GM21737 (cell line): ENCODE results near the gene GRIK4.
"Not testable (repeated sequence)": the region's sequence is repeated elsewhere in the genome, so short reads cannot be mapped to it uniquely, and the experiment has no call there.

Experiments
- ATAC-seq: cut with Tn5 transposase; IDR thresholded peaks from one replicate; pipeline ENCODE4 v1.9.1; 2021; ENCODE audit warnings: mild to moderate bottlenecking, moderate library complexity; ENCODE audit not compliant: unreplicated experiment

Gene GRIK4

DNA sequence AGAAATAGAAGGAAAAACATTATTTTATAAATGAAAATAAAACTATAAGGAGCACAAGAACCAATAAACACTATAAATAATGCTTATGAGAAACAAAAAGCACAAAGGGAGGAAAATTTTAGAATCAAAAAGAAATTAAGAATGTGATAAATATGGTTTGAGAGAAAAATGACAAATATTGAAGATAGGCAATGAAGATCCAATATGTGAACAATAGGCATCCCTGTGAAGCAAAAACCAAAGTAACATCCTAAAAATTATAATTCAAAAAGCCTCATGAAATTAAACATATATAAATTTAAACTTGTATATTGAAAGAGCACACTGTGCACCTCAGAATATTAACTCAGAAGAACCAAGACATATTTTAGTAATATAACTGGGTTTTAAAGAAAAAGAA, 216.2 kb downstream of the GRIK4 start:
- no peak for ATAC-seq

GRCh38 chr11:120735035-120735434, 223.5 kb downstream of the GRIK4 start:
- ATAC-seq, result no peak

DNA sequence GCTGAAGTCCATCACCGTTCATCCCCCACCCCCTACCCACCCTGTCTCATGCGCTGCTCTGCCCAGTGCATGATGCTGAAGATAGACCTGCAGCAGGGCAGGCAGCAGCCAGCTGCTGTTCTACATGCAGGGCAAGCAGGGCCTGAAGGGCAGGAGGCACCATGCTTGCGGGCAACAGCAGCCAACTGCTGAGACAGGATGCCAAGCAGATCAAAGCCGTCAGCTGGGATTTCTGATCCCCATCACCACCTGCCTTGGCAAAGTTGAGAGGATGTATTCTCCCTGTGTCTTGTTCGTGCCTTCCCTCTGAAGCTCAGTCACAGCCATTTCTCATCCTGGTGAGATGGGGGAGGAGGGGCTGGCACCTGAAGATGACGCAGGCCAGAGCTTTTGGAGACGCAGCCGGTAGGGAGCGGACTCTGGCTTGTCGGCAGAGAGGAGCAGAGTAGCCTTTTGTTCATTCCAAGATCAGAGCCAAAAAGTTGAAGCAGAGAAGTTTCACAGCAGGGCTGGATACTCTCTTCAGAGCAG, 227.0 kb downstream of the GRIK4 start:
- no peak for ATAC-seq

- no peak for ATAC-seq
Observed at GRCh38 chr11:120739780-120740179, 228.2 kb downstream of the GRIK4 start.

GRCh38 chr11:120740380-120740779, 228.8 kb downstream of the GRIK4 start:
- ATAC-seq, result no peak

DNA sequence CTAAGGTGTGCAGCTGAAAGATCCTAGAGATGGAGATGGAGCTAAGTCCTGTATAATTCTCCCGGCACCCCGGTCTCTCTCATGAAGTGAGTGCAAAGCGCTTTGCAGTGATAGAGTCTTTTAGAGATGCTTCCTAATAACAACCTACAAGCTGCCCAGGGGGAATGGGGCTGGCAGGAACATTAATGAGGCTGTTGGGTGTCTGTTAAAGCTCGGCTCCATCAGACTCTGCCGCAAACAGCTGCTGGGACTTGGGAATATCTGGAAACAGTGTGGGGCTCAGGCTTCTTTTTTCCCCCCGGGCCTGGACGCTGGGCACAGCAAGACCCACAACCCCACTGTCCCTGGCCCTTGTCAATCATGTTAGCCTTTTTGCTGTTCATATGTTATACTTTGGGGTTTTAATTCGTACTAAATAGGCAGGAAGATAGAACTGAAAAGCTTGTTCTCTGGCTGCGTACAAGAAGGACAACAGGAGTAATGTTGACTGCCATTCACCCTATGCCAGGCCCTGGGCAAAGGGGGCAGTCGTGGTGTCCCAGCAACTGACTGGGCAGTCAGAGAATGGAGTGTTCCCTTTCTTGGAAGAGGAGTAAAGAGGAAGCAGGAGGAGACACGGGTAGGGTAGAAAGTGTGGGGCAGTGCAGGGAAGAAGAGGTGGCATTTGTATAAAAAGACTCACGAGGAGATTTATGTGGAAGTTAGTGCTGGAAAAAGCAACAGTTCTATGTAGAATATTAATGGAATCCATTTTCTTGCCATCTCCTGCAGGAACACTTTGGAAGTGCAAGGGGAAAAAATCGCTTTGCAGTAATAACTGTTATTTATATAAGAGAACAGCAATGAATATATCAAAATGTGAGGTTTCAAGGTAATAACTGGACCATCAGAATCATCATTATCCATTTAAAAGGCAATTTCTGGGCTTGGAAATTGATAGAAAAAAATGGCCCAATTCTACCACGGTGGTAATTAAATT, 232.8 kb downstream of the GRIK4 start:
- no peak for ATAC-seq

- no peak for ATAC-seq
Observed at GRCh38 chr11:120746376-120746775, 234.8 kb downstream of the GRIK4 start.

- ATAC-seq, result no peak
Observed at GRCh38 chr11:120746836-120747609, 235.5 kb downstream of the GRIK4 start.

DNA sequence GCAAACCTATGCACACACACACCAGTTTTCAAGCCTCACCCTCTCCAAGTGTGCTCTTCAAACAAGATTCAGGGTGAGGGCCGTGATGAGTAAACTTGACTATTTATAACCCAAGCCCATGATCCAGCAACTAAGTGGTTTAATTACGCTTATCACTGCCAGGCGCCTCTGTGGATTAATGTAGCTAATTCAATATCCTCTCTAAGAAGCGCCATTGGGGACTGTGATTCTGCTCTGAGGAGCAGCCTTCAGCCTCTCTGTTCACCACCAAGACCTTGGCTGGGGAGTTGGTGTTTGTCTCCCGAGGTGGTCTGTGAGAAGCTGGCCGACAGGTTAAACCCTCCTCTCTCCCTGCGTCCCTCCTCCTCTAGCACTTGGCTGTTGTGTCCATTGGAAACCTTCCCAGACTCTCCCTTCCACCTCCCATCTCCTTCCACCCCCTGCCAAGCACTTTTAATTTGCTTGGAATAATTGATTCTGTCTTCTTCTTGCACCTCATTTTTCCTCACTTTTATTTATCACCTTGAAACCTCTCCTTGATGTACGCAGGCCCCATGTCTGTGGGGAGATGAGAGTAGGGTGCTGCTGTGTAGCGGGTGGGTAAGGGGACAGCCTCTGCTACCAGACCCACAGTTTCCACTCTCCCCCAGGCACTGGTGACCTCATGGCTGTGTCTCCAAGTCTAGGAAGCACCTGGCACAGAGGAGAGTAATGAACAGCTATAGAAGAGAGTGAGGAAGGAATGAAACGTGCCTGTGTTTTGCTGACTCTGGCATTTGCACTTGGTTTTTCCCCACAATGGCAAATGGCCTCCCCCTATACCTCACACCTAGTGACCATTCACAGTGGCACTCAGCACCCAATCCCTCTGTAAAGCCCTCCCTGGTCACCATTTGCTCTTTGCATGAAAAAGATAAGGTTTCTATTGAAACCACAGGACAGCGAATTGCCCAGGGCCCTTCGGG, 236.6 kb downstream of the GRIK4 start:
- no peak for ATAC-seq

- ATAC-seq, result no peak
Observed at GRCh38 chr11:120749395-120749794, 237.8 kb downstream of the GRIK4 start.

- ATAC-seq, result no peak
Observed at GRCh38 chr11:120750647-120751549, 239.3 kb downstream of the GRIK4 start.

DNA sequence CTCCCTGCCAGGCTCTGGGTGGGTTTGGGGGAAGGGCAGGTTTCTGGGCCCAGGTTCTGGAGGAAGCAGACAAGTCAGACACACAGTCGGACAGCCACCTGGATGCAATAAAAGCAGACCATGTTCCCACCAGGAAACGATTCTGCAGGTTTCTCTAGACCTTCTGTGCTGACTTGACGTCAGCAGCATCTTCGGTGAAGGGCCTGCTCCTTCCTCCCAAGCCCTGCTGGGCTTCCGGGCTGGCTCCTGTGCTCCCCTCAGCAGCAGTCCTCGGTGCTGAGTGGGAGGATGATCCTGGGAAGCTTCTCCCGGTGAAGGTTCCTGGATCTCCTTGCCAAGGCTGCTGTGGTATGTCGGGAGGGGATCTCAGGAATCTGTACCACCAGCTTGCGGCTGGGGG, 240.0 kb downstream of the GRIK4 start:
- ATAC-seq, result no peak

DNA sequence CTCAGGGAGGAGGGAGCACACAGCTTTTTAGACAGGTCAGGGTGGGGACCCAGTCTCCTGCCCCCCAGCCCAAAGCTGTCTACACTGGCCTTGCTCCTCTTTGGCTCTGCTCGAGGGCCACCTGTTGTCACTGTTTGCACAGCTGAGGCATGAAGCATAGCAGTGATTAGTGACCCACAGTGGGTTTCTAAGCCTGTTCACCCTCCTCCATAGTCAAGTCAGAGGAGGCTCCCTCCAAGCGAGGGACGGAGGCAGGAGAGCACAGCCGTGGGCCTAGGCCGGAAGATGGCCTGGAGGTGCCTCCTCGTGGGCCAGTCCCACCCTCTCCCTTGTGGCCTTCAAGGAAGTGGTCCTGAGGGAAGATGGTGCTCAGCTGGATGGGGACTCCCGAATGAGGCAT, 241.1 kb downstream of the GRIK4 start:
- ATAC-seq, result no peak

DNA sequence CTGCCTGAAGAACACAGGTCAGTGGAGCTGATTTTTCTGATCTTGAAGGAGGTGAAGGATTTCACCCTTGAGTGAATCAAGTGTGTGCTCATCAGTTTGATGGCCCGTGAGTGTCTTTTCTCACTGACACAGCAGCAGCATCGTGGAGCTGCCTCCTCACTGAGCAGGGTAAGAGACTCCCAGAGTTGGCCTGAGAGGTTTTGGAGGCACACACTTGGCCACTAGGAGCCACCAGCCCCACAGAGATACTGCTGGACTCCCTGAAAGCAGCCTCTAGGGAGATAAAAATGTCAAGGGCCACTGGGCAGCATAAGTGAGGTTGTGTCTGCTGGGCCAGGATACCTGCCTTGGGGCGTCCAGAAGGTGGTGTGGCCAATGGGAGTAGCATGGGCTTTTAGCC, 245.4 kb downstream of the GRIK4 start:
- no peak for ATAC-seq

GRCh38 chr11:120759046-120759445, 247.5 kb downstream of the GRIK4 start:
- ATAC-seq, result no peak

GRCh38 chr11:120765710-120766109, 254.2 kb downstream of the GRIK4 start:
- ATAC-seq, result not testable (repeated sequence)

DNA sequence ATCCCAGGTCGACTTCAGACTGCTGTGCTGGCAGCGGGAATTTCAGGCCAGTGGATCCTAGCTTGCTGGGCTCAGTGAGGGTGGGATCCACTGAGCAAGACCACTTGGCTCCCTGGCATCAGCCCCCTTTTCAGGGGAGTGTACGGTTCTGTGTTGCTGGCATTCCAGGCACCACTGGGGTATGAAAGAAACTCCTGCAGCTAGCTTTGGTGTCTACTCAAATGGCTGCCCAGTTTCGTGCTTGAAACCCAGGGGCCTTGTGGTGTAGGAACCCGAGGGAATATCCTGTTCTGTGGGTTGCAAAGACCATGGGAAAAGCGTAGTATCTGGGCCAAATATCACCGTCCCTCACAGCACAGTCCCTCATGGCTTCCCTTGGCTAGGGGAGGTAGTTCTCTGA, 254.8 kb downstream of the GRIK4 start:
- ATAC-seq, result no peak

- ATAC-seq, result no peak
Observed at GRCh38 chr11:120768949-120769348, 257.4 kb downstream of the GRIK4 start.

DNA sequence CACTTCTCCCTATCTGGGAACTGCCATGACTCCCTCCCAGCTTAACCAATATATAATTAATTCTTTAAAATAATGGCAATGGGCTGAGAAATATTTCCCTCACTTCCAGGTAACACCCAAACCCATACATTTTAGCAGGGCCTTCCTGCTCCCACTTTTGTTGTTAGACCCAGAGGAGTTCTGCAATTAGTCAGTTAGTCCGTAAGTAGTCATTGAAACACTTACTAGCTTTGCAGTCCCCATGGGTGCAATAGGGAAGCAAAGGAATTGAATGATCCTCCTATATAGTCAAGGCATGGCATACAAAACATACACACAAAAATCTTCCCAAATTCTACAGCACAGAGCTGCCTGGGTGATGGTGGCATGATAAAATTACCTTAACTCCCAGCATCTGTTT, 258.4 kb downstream of the GRIK4 start:
- ATAC-seq, result no peak
